HepG2 (cell line): Measurements from ENCODE around the gene RIPK3. TPM values are rescaled to one million over a fixed set of nuclear protein-coding genes. Genes with fewer than 3 reads are reported as not detected.
A peak's percentile ranks its signal among the peaks of the same experiment; 100 is the strongest.

Source experiments
- ATF3 ChIP-seq: sonication (generic); formaldehyde crosslinking; IDR thresholded peaks from 2 replicates; pipeline ENCODE4 v1.4.0; 2020; ENCODE audit warnings: missing genetic modification reagents
- CENPT ChIP-seq: sonication (generic); formaldehyde crosslinking; IDR thresholded peaks from 2 replicates; pipeline ENCODE4 v1.8.0; 2022; ENCODE audit warnings: low read depth, mild to moderate bottlenecking, moderate library complexity, missing genetic modification reagents
- CHD2 ChIP-seq: IDR thresholded peaks from 2 replicates; pipeline ENCODE4 v1.6.1; 2011; ENCODE audit warnings: low read depth, low read length, improper control_type of control experiment
- EHMT2 ChIP-seq: fragments of 200-600 bp; sonication (generic); IDR thresholded peaks from 2 replicates; pipeline ENCODE4 v1.7.0; 2017; ENCODE audit warnings: antibody characterized with exemption, low read depth, low read length, borderline replicate concordance
- FOXJ3 ChIP-seq: sonication (generic); formaldehyde crosslinking; IDR thresholded peaks from 2 replicates; pipeline ENCODE4 v1.4.0; 2020; ENCODE audit warnings: missing genetic modification reagents, mild to moderate bottlenecking, borderline replicate concordance
- GLMP ChIP-seq: sonication (generic); formaldehyde crosslinking; IDR thresholded peaks from 2 replicates; pipeline ENCODE4 v1.9.0; 2021; ENCODE audit warnings: missing genetic modification reagents, mild to moderate bottlenecking, borderline replicate concordance
- HNRNPLL ChIP-seq: fragments of 200-400 bp; formaldehyde crosslinking; IDR thresholded peaks from 2 replicates; pipeline ENCODE4 v1.6.1; 2017; ENCODE audit warnings: mild to moderate bottlenecking, low read depth, low read length; ENCODE audit not compliant: poor library complexity, severe bottlenecking
- MZF1 ChIP-seq: sonication (generic); formaldehyde crosslinking; IDR thresholded peaks from 2 replicates; pipeline ENCODE4 v1.8.1; 2023; ENCODE audit warnings: mild to moderate bottlenecking, missing genetic modification reagents, borderline replicate concordance
- PPARG ChIP-seq: conservative IDR thresholded peaks from 2 replicates; pipeline ENCODE4 v1.6.1; 2016; ENCODE audit warnings: missing biosample characterization, missing genetic modification reagents
- SIN3A ChIP-seq: IDR thresholded peaks from 2 replicates; pipeline ENCODE4 v1.6.1; 2011; ENCODE audit warnings: low read depth, mild to moderate bottlenecking, control low read depth, low read length, borderline replicate concordance
- SNAPC4 ChIP-seq: sonication (generic); formaldehyde crosslinking; IDR thresholded peaks from 2 replicates; pipeline ENCODE4 v1.4.0; 2020; ENCODE audit warnings: mild to moderate bottlenecking, missing genetic modification reagents
- SP140L ChIP-seq: sonication (generic); formaldehyde crosslinking; IDR thresholded peaks from 2 replicates; pipeline ENCODE4 v1.4.0; 2020; ENCODE audit warnings: missing genetic modification reagents, borderline replicate concordance
- WIZ ChIP-seq: sonication (generic); formaldehyde crosslinking; IDR thresholded peaks from 2 replicates; pipeline ENCODE4 v1.5.1; 2020; ENCODE audit warnings: mild to moderate bottlenecking, missing genetic modification reagents
- ZFP90 ChIP-seq: sonication (generic); formaldehyde crosslinking; IDR thresholded peaks from 2 replicates; pipeline ENCODE4 v1.8.0; 2022; ENCODE audit warnings: missing genetic modification reagents, mild to moderate bottlenecking, inconsistent platforms, borderline replicate concordance
- ZMYM4 ChIP-seq: sonication (generic); formaldehyde crosslinking; IDR thresholded peaks from 2 replicates; pipeline ENCODE4 v1.8.1; 2023; ENCODE audit warnings: mild to moderate bottlenecking, missing genetic modification reagents
- ZNF224 ChIP-seq: sonication (generic); formaldehyde crosslinking; IDR thresholded peaks from 2 replicates; pipeline ENCODE4 v1.5.0; 2020; ENCODE audit warnings: mild to moderate bottlenecking, missing genetic modification reagents
- ZNF274 ChIP-seq: sonication (generic); formaldehyde crosslinking; IDR thresholded peaks from 2 replicates; pipeline ENCODE4 v1.5.1; 2020; ENCODE audit warnings: mild to moderate bottlenecking, missing genetic modification reagents
- ZNF3 ChIP-seq: IDR thresholded peaks from 2 replicates; pipeline ENCODE4 v1.7.0; 2017; ENCODE audit warnings: inconsistent platforms
- ZNF572 ChIP-seq: sonication (generic); formaldehyde crosslinking; IDR thresholded peaks from 2 replicates; pipeline ENCODE4 v1.5.1; 2020; ENCODE audit warnings: mild to moderate bottlenecking, missing genetic modification reagents
- ZNF574 ChIP-seq: sonication (generic); formaldehyde crosslinking; IDR thresholded peaks from 2 replicates; pipeline ENCODE4 v1.4.0; 2020; ENCODE audit warnings: missing genetic modification reagents
- ZNF704 ChIP-seq: sonication (generic); formaldehyde crosslinking; IDR thresholded peaks from 2 replicates; pipeline ENCODE4 v1.8.1; 2023; ENCODE audit warnings: mild to moderate bottlenecking, inconsistent platforms, moderate library complexity, missing genetic modification reagents, borderline replicate concordance
- polyA plus RNA-seq, 8 experiments: library from polyadenylated mRNA; depleted of rRNA in 3 of 8; stranded (reverse) in 7 of 8; unstranded in 1 of 8; fragments of >200 nt; fragmentation: Illumina TruSeq in 4 of 8; extraction: Trizol in 4 of 8; gene quantifications; 2 replicates each; pipeline versions ENCODE4 v1.2.1 to v1.2.3, GENCODE V29; 2011 to 2016; ENCODE audit warnings: low read depth in 4 of 8, missing spikeins in 1 of 8, mixed read lengths in 1 of 8; ENCODE audit not compliant: insufficient read depth in 1 of 8
- total RNA-seq, 5 experiments: library from RNA; depleted of rRNA; stranded (reverse); fragments of >200 nt; fragmentation: Illumina TruSeq; extraction: Trizol; gene quantifications; 2 replicates each; pipeline ENCODE4 v1.2.3, GENCODE V29; 2016; ENCODE audit warnings: low read depth in 1 of 5

RIPK3 gene
- total and polyA plus RNA-seq, 2 of the 13 experiments (the other 11 are each of a cell fraction or from before 2014, with no cell fraction given): not detected

GRCh38 chr14:24307156-24307574 is 32.6 kb downstream of the RIPK3 start (continued):
- TF ChIP-seq EHMT2 (no peak), HNRNPLL (no peak), SIN3A (no peak), ZNF224 (CRISPR knock-in tag) (no peak), WIZ (CRISPR knock-in tag) (no peak), SNAPC4 (CRISPR knock-in tag) (no peak), GLMP (no peak), ZNF574 (CRISPR knock-in tag) (no peak), ZFP90 (CRISPR knock-in tag) (peak; percentile 21), CHD2 (no peak), ZNF704 (CRISPR knock-in tag) (no peak), ZNF274 (CRISPR knock-in tag) (no peak; the same call in 1 of the 2 replicates), ZNF3 (no peak), ZNF572 (CRISPR knock-in tag) (0 out of 2 replicates have a peak, but pooled peaks have one; percentile 78), FOXJ3 (CRISPR knock-in tag) (no peak), ZMYM4 (CRISPR knock-in tag) (no peak), ATF3 (CRISPR knock-in tag) (no peak), CENPT (CRISPR knock-in tag) (no peak), SP140L (CRISPR knock-in tag) (no peak), PPARG (CRISPR knock-in tag) (no peak), MZF1 (no peak)
